ENCODE data around the gene BOK.

GRCh38 chr2:241619597-241620418 is 61.3 kb downstream of the BOK start:
- TF ChIP-seq POLR2AphosphoS5 (IDR thresholded peaks at IDR 0.05; ENCODE audit: low read depth, low read length), result no peak
- TF ChIP-seq TAF1 (IDR thresholded peaks at IDR 0.05; ENCODE audit: borderline replicate concordance, insufficient read depth, low read length), result no peak
- TF ChIP-seq SIN3A (IDR thresholded peaks at IDR 0.05; ENCODE audit: borderline replicate concordance, insufficient read depth, low read length), result no peak
- no peak for TF ChIP-seq REST (IDR thresholded peaks at IDR 0.05; ENCODE audit: insufficient read depth in 1 of 2, low read depth in 2 of 2, low read length in 2 of 2)
- no peak for TF ChIP-seq FOXP2 (optimal IDR thresholded peaks at IDR 0.05; ENCODE audit: borderline replicate concordance, extremely low read depth, extremely low read length, insufficient read depth)
